ENCODE measurements around the gene FGF16.

GRCh38 chrX:77453190-77453589 is 6.0 kb downstream of the FGF16 start:
- TF ChIP-seq, protein P1, sequence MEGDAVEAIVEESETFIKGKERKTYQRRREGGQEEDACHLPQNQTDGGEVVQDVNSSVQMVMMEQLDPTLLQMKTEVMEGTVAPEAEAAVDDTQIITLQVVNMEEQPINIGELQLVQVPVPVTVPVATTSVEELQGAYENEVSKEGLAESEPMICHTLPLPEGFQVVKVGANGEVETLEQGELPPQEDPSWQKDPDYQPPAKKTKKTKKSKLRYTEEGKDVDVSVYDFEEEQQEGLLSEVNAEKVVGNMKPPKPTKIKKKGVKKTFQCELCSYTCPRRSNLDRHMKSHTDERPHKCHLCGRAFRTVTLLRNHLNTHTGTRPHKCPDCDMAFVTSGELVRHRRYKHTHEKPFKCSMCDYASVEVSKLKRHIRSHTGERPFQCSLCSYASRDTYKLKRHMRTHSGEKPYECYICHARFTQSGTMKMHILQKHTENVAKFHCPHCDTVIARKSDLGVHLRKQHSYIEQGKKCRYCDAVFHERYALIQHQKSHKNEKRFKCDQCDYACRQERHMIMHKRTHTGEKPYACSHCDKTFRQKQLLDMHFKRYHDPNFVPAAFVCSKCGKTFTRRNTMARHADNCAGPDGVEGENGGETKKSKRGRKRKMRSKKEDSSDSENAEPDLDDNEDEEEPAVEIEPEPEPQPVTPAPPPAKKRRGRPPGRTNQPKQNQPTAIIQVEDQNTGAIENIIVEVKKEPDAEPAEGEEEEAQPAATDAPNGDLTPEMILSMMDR (IDR thresholded peaks at IDR 0.05): no peak
- no peak for TF ChIP-seq POLR2A (IDR thresholded peaks at IDR 0.05)

All from testis (tissue), 2 donors.